ENCODE results near the gene UCN.
"Not testable (repeated sequence)": the region's sequence is repeated elsewhere in the genome, so short reads cannot be mapped to it uniquely, and the experiment has no call there.

UCN gene

GRCh38 chr2:27319839-27320238, 11.6 kb upstream of the UCN start:
- H2BK120ac ChIP-seq (ENCODE audit: low read depth, low read length); H2BK5ac ChIP-seq (ENCODE audit: low read length); H3K4me2 ChIP-seq (ENCODE audit: low read length); H2AK5ac ChIP-seq (ENCODE audit: low read length); H3K27ac ChIP-seq (ENCODE audit: low read depth, low read length); H3K79me2 ChIP-seq (ENCODE audit: control insufficient read depth, insufficient read depth, low read length); H3K27me3 ChIP-seq (ENCODE audit: insufficient read depth, low read length, poor library complexity); H3K4me1 ChIP-seq (ENCODE audit: control insufficient read depth, low read depth, low read length); H3K79me1 ChIP-seq (ENCODE audit: low read length); H3K56ac ChIP-seq (ENCODE audit: low read length); H3K9ac ChIP-seq (ENCODE audit: low read length); H3K36me3 ChIP-seq (ENCODE audit: control insufficient read depth, insufficient read depth, low read length); H3K23ac ChIP-seq (ENCODE audit: low read length); H3K4ac ChIP-seq (ENCODE audit: low read depth, low read length); H4K8ac ChIP-seq (ENCODE audit: low read depth, low read length); H4K5ac ChIP-seq (ENCODE audit: low read length); H3K18ac ChIP-seq (ENCODE audit: low read length); H3K4me3 ChIP-seq (ENCODE audit: low read length); DNase-seq; H2BK15ac ChIP-seq (replicated peaks; ENCODE audit: low read depth): not testable (repeated sequence)
- WGBS (ENCODE audit: extremely low coverage, insufficient coverage, low lambda C conversion rate), result no CpG with 5 or more reads among the region's 15 CpGs

DNA sequence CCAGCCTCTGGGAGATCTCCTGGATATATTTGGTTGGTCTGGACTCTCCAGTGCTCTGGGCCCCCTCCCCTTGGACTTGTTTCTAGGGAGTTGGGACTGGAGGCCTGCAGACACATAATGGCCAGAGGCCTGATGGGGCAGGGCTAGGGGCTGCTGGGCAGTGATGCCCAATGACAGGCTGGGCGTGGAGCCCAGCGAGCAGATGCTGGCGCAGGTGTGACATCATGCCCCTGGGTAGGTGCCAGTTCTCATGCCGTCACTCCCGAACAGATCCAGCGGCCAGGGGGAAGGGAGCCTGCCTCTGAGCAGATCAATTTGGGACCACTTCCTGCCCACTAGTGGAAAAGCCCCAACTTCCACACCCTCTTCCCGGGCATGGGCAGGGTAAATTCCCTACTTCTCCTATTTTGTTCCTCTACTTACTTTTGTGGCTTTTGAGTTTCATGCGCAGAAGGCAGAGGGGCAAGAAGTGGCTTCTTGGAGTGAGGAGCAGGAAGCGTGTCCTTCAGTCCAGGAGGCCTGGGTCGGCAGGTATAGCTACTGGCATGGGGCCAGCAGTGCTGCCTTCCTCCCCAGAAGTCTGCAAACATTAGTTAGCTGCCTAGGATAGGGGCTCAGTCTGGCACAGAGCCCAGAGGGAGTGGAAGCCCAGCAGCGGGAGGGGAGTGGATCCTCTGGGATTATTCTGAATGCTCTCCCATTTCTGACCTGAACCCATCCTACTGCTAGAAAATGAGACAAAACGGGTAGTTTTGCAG, 8.6 kb upstream of the UCN start:
- no peak overlapping the region for H3K18ac ChIP-seq (ENCODE audit: low read length)
- no peaks in the 10 kb centered on the region for H3K27me3 ChIP-seq (ENCODE audit: insufficient read depth, low read length, poor library complexity)
- H4K5ac ChIP-seq (ENCODE audit: low read length), result no peak overlapping the region
- H3K79me1 ChIP-seq (ENCODE audit: low read length), result no peaks in the 10 kb centered on the region
- no peaks in the 10 kb centered on the region for H3K79me2 ChIP-seq (ENCODE audit: control insufficient read depth, insufficient read depth, low read length)
- no peaks in the 10 kb centered on the region for H3K36me3 ChIP-seq (ENCODE audit: control insufficient read depth, insufficient read depth, low read length)
- H2AK5ac ChIP-seq (ENCODE audit: low read length), result no peak overlapping the region
- no peak for DNase-seq
- H3K4me2 ChIP-seq (ENCODE audit: low read length), result no peak overlapping the region
- no peak overlapping the region for H3K4me3 ChIP-seq (ENCODE audit: low read length)
- no CpG with 5 or more reads among the region's 12 CpGs for WGBS (ENCODE audit: extremely low coverage, insufficient coverage, low lambda C conversion rate)
- H2BK120ac ChIP-seq (ENCODE audit: low read depth, low read length), result no peak overlapping the region
- H3K9ac ChIP-seq (ENCODE audit: low read length), result no peak overlapping the region
- no peak overlapping the region for H3K56ac ChIP-seq (ENCODE audit: low read length)
- no peak overlapping the region for H3K23ac ChIP-seq (ENCODE audit: low read length)
- no peak overlapping the region for H4K8ac ChIP-seq (ENCODE audit: low read depth, low read length)
- no peak overlapping the region for H3K4ac ChIP-seq (ENCODE audit: low read depth, low read length)
- H3K4me1 ChIP-seq (ENCODE audit: control insufficient read depth, low read depth, low read length), result peaks cover 7% of the 10 kb centered on the region
- H3K27ac ChIP-seq (ENCODE audit: low read depth, low read length), result no peak overlapping the region
- H2BK5ac ChIP-seq (ENCODE audit: low read length), result no peak overlapping the region
- no peak overlapping the region for H2BK15ac ChIP-seq (replicated peaks; ENCODE audit: low read depth)

DNA sequence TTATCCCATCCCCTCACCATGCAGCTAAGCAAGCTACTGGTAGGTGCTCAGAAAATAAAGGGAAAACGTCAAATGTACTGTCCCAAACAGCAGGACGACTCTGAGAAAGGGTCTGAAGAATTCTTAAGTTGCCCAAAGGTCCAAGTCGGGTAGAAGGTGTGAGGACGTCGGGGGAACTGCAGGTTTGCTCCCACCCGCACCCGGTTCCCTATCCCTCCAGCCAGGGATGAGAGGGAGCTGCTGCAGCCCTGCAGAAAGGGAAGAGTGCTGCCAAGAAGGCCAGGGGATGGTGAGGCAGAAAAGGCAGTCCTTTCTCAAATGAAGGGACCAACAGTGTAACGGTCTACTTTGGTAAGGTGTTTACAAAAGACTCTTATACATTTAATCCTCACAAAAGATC, 6.9 kb upstream of the UCN start:
- H3K23ac ChIP-seq (ENCODE audit: low read length), result no peak overlapping the region

DNA sequence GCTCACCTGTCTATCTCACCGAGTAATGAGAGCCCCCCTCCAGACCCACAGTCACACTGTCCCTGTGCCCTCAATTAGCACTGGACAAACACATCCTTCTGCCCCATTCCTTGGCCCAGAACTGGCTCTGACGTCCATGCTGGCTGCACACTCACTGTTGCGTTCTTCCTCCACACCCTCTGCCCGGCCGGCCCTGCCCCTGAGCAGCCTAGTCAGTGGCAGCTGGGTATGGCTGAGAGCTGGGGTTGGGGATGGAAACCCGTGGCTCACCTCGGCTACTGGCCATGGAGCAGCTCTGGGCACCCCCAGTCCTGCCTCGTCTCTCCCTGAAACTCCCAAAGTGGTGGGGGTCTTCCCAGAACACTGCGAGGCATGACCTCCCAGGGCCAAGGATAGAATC, 6.5 kb upstream of the UCN start:
- Histone ChIP-seq H3K79me2 (ENCODE audit: control insufficient read depth, insufficient read depth, low read length) (no peaks in the 10 kb centered on the region), H2AK5ac (ENCODE audit: low read length) (no peak overlapping the region), H3K18ac (ENCODE audit: low read length) (no peak overlapping the region), H4K8ac (ENCODE audit: low read depth, low read length) (no peak overlapping the region), H3K36me3 (ENCODE audit: control insufficient read depth, insufficient read depth, low read length) (no peaks in the 10 kb centered on the region), H3K4me1 (ENCODE audit: control insufficient read depth, low read depth, low read length) (peaks cover 4% of the 10 kb centered on the region), H3K27me3 (ENCODE audit: insufficient read depth, low read length, poor library complexity) (no peaks in the 10 kb centered on the region), H3K4ac (ENCODE audit: low read depth, low read length) (no peak overlapping the region), H3K4me3 (ENCODE audit: low read length) (no peak overlapping the region), H2BK5ac (ENCODE audit: low read length) (no peak overlapping the region), H3K23ac (ENCODE audit: low read length) (no peak overlapping the region), H3K79me1 (ENCODE audit: low read length) (no peaks in the 10 kb centered on the region), H3K9ac (ENCODE audit: low read length) (no peak overlapping the region), H2BK15ac (replicated peaks; ENCODE audit: low read depth) (no peak overlapping the region), H2BK120ac (ENCODE audit: low read depth, low read length) (no peak overlapping the region), H4K5ac (ENCODE audit: low read length) (no peak overlapping the region), H3K4me2 (ENCODE audit: low read length) (no peak overlapping the region), H3K56ac (ENCODE audit: low read length) (no peak overlapping the region), H3K27ac (ENCODE audit: low read depth, low read length) (no peak overlapping the region)
- no CpG with 5 or more reads among the region's 9 CpGs for WGBS (ENCODE audit: extremely low coverage, insufficient coverage, low lambda C conversion rate)
- DNase-seq, result no peak

More for the DNA sequence above, 6.9 kb upstream of the UCN start:
- H3K18ac ChIP-seq (ENCODE audit: low read length), result no peak overlapping the region
- H3K36me3 ChIP-seq (ENCODE audit: control insufficient read depth, insufficient read depth, low read length), result no peaks in the 10 kb centered on the region
- no peak overlapping the region for H2BK5ac ChIP-seq (ENCODE audit: low read length)
- H3K4me2 ChIP-seq (ENCODE audit: low read length), result no peak overlapping the region
- no peak overlapping the region for H2AK5ac ChIP-seq (ENCODE audit: low read length)
- H3K27me3 ChIP-seq (ENCODE audit: insufficient read depth, low read length, poor library complexity), result no peaks in the 10 kb centered on the region
- no peak overlapping the region for H3K9ac ChIP-seq (ENCODE audit: low read length)
- H2BK15ac ChIP-seq (replicated peaks; ENCODE audit: low read depth), result no peak overlapping the region
- WGBS (ENCODE audit: extremely low coverage, insufficient coverage, low lambda C conversion rate), result no CpG with 5 or more reads among the region's 8 CpGs
- no peak overlapping the region for H4K5ac ChIP-seq (ENCODE audit: low read length)
- H3K56ac ChIP-seq (ENCODE audit: low read length), result no peak overlapping the region
- no peak overlapping the region for H3K4me3 ChIP-seq (ENCODE audit: low read length)
- no peaks in the 10 kb centered on the region for H3K79me1 ChIP-seq (ENCODE audit: low read length)
- H3K4me1 ChIP-seq (ENCODE audit: control insufficient read depth, low read depth, low read length), result peaks cover 4% of the 10 kb centered on the region
- no peaks in the 10 kb centered on the region for H3K79me2 ChIP-seq (ENCODE audit: control insufficient read depth, insufficient read depth, low read length)
- H2BK120ac ChIP-seq (ENCODE audit: low read depth, low read length), result no peak overlapping the region
- H4K8ac ChIP-seq (ENCODE audit: low read depth, low read length), result no peak overlapping the region
- no peak for DNase-seq
- no peak overlapping the region for H3K27ac ChIP-seq (ENCODE audit: low read depth, low read length)
- no peak overlapping the region for H3K4ac ChIP-seq (ENCODE audit: low read depth, low read length)

- no peak overlapping the region for H3K56ac ChIP-seq (ENCODE audit: low read length)
- H3K79me2 ChIP-seq (ENCODE audit: control insufficient read depth, insufficient read depth, low read length), result no peaks in the 10 kb centered on the region
- DNase-seq, result no peak
- no peaks in the 10 kb centered on the region for H3K27me3 ChIP-seq (ENCODE audit: insufficient read depth, low read length, poor library complexity)
- H4K8ac ChIP-seq (ENCODE audit: low read depth, low read length), result no peak overlapping the region
- H3K79me1 ChIP-seq (ENCODE audit: low read length), result no peaks in the 10 kb centered on the region
- H2BK15ac ChIP-seq (replicated peaks; ENCODE audit: low read depth), result no peak overlapping the region
- H3K9ac ChIP-seq (ENCODE audit: low read length), result no peak overlapping the region
- H2BK5ac ChIP-seq (ENCODE audit: low read length), result no peak overlapping the region
- no peak overlapping the region for H3K23ac ChIP-seq (ENCODE audit: low read length)
- H2BK120ac ChIP-seq (ENCODE audit: low read depth, low read length), result no peak overlapping the region
- no peak overlapping the region for H3K18ac ChIP-seq (ENCODE audit: low read length)
- H3K4me3 ChIP-seq (ENCODE audit: low read length), result no peak overlapping the region
- H3K27ac ChIP-seq (ENCODE audit: low read depth, low read length), result no peak overlapping the region
- H4K5ac ChIP-seq (ENCODE audit: low read length), result no peak overlapping the region
- H3K36me3 ChIP-seq (ENCODE audit: control insufficient read depth, insufficient read depth, low read length), result no peaks in the 10 kb centered on the region
- no peak overlapping the region for H3K4ac ChIP-seq (ENCODE audit: low read depth, low read length)
- no peak overlapping the region for H2AK5ac ChIP-seq (ENCODE audit: low read length)
- H3K4me1 ChIP-seq (ENCODE audit: control insufficient read depth, low read depth, low read length), result peaks cover 4% of the 10 kb centered on the region
- no peak overlapping the region for H3K4me2 ChIP-seq (ENCODE audit: low read length)
- no CpG with 5 or more reads among the region's 8 CpGs for WGBS (ENCODE audit: extremely low coverage, insufficient coverage, low lambda C conversion rate)
Observed at GRCh38 chr2:27313882-27314645, 5.8 kb upstream of the UCN start.
